Gastrocnemius medialis (tissue), 4 donors: ENCODE data around the gene MEPCE.

ENCODE experiments used
- CTCF ChIP-seq, 5 experiments: fragments of 450-650 bp in 3 of 5; fragments of 200-600 bp in 2 of 5; sonication (generic) in 2 of 5; IDR thresholded peaks in 4 of 5; conservative IDR thresholded peaks in 1 of 5; 1 replicate in 4 of 5; 2 replicates in 1 of 5; pipeline ENCODE4 v1.5.1; 2016 to 2019; ENCODE audit warnings: antibody characterized with exemption in 5 of 5, mild to moderate bottlenecking in 3 of 5, moderate library complexity in 3 of 5
- POLR2A ChIP-seq, 2 donors: fragments of 450-650 bp; IDR thresholded peaks; one replicate each; pipeline ENCODE4 v1.6.1; 2017; ENCODE audit warnings: antibody characterized with exemption in 2 of 2, mild to moderate bottlenecking in 2 of 2, moderate library complexity in 2 of 2

GRCh38 chr7:100389437-100390088 is 40.1 kb upstream of the MEPCE start:
- TF ChIP-seq CTCF (IDR thresholded peaks at IDR 0.05 in 4 of 5, conservative IDR thresholded peaks at IDR 0.05 in 1 of 5) (no peak), POLR2A (IDR thresholded peaks at IDR 0.05) (no peak)
